IMR-90 (cell line): ENCODE measurements around the gene EXPH5. TPM values are rescaled to one million over a fixed set of nuclear protein-coding genes. Genes with fewer than 3 reads are reported as not detected.

ENCODE experiments used
- ATAC-seq: fragments of 200-7000 bp; cut with Tn5 transposase; 2 replicates; pipeline ENCODE4 v1.9.1; 2020; ENCODE audit warnings: low read depth, mild to moderate bottlenecking, moderate library complexity
- BruUV-seq: library from RNA; stranded (reverse); fragments of 400-500 nt; replicated peaks from 2 replicates; lab custom pipeline; 2021; lab: Mats Ljungman, UMichigan
- CTCF ChIA-PET: fragments of 300-600 bp; formaldehyde crosslinking; extraction: SDS; loops from one replicate; lab custom pipeline; 2021; ENCODE audit warnings: antibody characterized with exemption; lab: Yijun Ruan, JAX
- POLR2A ChIA-PET: fragments of 300-600 bp; sonication (Branson Sonifier 250); formaldehyde crosslinking; loops from one replicate; lab custom pipeline; 2022; ENCODE audit warnings: antibody characterized with exemption; ENCODE audit not compliant: unreplicated experiment; lab: Charles Lee
- DNase-seq: peaks from one replicate; pipeline ENCODE4 v3.0.0; 2013
- H2AFZ ChIP-seq: replicated peaks from 2 replicates; pipeline ENCODE3; 2013; ENCODE audit warnings: low read length, mild to moderate bottlenecking; ENCODE audit not compliant: poor library complexity
- H2AK5ac ChIP-seq: 2 replicates; pipeline ENCODE4 v1.6.1; 2013; ENCODE audit warnings: low read depth, low read length, inconsistent platforms
- H2AK9ac ChIP-seq: replicated peaks from 2 replicates; pipeline ENCODE3; 2013; ENCODE audit warnings: mild to moderate bottlenecking, low read depth, low read length, moderate library complexity; ENCODE audit not compliant: poor library complexity
- H2BK120ac ChIP-seq: 2 replicates; pipeline ENCODE4 v1.6.1; 2013; ENCODE audit warnings: low read depth, low read length, inconsistent platforms
- H2BK15ac ChIP-seq: 3 replicates; pipeline ENCODE4 v1.6.1; 2013; ENCODE audit warnings: low read depth, low read length, inconsistent platforms
- H2BK20ac ChIP-seq: 2 replicates; pipeline ENCODE4 v1.6.1; 2013; ENCODE audit warnings: low read depth, mild to moderate bottlenecking, inconsistent platforms, low read length, moderate library complexity
- H2BK5ac ChIP-seq: 2 replicates; pipeline ENCODE4 v1.6.1; 2013; ENCODE audit warnings: mild to moderate bottlenecking, low read depth, low read length, inconsistent platforms; ENCODE audit not compliant: poor library complexity, severe bottlenecking
- H3K14ac ChIP-seq: replicated peaks from 2 replicates; pipeline ENCODE4 v1.6.1; 2013; ENCODE audit warnings: low read depth, low read length, inconsistent platforms
- H3K18ac ChIP-seq: 2 replicates; pipeline ENCODE4 v1.6.1; 2013; ENCODE audit warnings: low read depth, low read length, control low read depth
- H3K23ac ChIP-seq: 2 replicates; pipeline ENCODE4 v1.6.1; 2013; ENCODE audit warnings: low read depth, low read length, inconsistent platforms
- H3K27ac ChIP-seq: 2 replicates; pipeline ENCODE4 v1.5.1; 2013; ENCODE audit warnings: mild to moderate bottlenecking, control low read depth, low read length; ENCODE audit not compliant: insufficient read depth
- H3K27me3 ChIP-seq: 2 replicates; pipeline ENCODE4 v1.6.1; 2013; ENCODE audit warnings: low read length; ENCODE audit not compliant: control insufficient read depth, insufficient read depth
- H3K36me3 ChIP-seq: 2 replicates; pipeline ENCODE4 v1.6.1; 2013; ENCODE audit warnings: low read length, mixed read lengths; ENCODE audit not compliant: control insufficient read depth, insufficient read depth
- H3K4ac ChIP-seq: 2 replicates; pipeline ENCODE4 v1.6.1; 2013; ENCODE audit warnings: low read depth, low read length, inconsistent platforms
- H3K4me1 ChIP-seq: 2 replicates; pipeline ENCODE4 v1.6.1; 2013; ENCODE audit warnings: low read length, mixed read lengths; ENCODE audit not compliant: control insufficient read depth, insufficient read depth
- H3K4me2 ChIP-seq: 2 replicates; pipeline ENCODE4 v1.6.1; 2013; ENCODE audit warnings: low read depth, mild to moderate bottlenecking, control low read depth, low read length, moderate library complexity
- H3K4me3 ChIP-seq: 2 replicates; pipeline ENCODE4 v1.5.1; 2013; ENCODE audit warnings: low read depth, mild to moderate bottlenecking, control low read depth, low read length, moderate library complexity; ENCODE audit not compliant: insufficient read depth
- H3K56ac ChIP-seq: 2 replicates; pipeline ENCODE4 v1.6.1; 2013; ENCODE audit warnings: low read length, inconsistent platforms; ENCODE audit not compliant: insufficient read depth; ENCODE audit errors: extremely low read depth
- H3K79me1 ChIP-seq, 2 experiments: 2 replicates each; pipeline ENCODE4 v1.6.1; 2013; ENCODE audit warnings: low read length in 2 of 2, inconsistent platforms in 1 of 2, low read depth in 1 of 2
- H3K9ac ChIP-seq: 2 replicates; pipeline ENCODE4 v1.6.1; 2013; ENCODE audit warnings: low read depth, low read length, control low read depth
- H3K9me1 ChIP-seq: 2 replicates; pipeline ENCODE4 v1.6.1; 2013; ENCODE audit warnings: low read length, inconsistent platforms; ENCODE audit not compliant: insufficient read depth
- H3K9me3 ChIP-seq: 2 replicates; pipeline ENCODE4 v1.6.1; 2013; ENCODE audit warnings: low read length; ENCODE audit not compliant: control insufficient read depth, insufficient read depth
- H4K20me1 ChIP-seq: 2 replicates; pipeline ENCODE4 v1.6.1; 2013; ENCODE audit warnings: low read length, inconsistent platforms; ENCODE audit not compliant: insufficient read depth
- H4K5ac ChIP-seq: 2 replicates; pipeline ENCODE4 v1.6.1; 2013; ENCODE audit warnings: mild to moderate bottlenecking, low read depth, low read length, control low read depth
- H4K8ac ChIP-seq, 2 experiments: 2 replicates each; pipeline ENCODE4 v1.6.1; 2013; ENCODE audit warnings: low read depth in 2 of 2, low read length in 2 of 2, control low read depth in 1 of 2, inconsistent platforms in 1 of 2
- H4K91ac ChIP-seq: 2 replicates; pipeline ENCODE4 v1.6.1; 2013; ENCODE audit warnings: low read depth, low read length, inconsistent platforms; ENCODE audit not compliant: insufficient read depth
- NFE2L2 ChIP-seq: fragments of 150-350 bp; IDR thresholded peaks from 2 replicates; pipeline ENCODE4 v1.6.1; 2016; ENCODE audit warnings: low read depth, mild to moderate bottlenecking, low read length
- POLR2A ChIP-seq: IDR thresholded peaks from 2 replicates; pipeline ENCODE4 v1.6.1; 2012; ENCODE audit warnings: mild to moderate bottlenecking, low read depth, low read length
- RCOR1 ChIP-seq: IDR thresholded peaks from 2 replicates; pipeline ENCODE4 v1.6.1; 2012; ENCODE audit warnings: mild to moderate bottlenecking, low read length, improper control_type of control experiment; ENCODE audit not compliant: insufficient replicate concordance
- RFX5 ChIP-seq: IDR thresholded peaks from 2 replicates; pipeline ENCODE4 v1.8.0; 2012; ENCODE audit warnings: low read depth, mild to moderate bottlenecking, low read length, moderate library complexity
- SMC3 ChIP-seq: fragments of 150-350 bp; IDR thresholded peaks from 2 replicates; pipeline ENCODE4 v1.6.1; 2016; ENCODE audit warnings: low read depth, mild to moderate bottlenecking, antibody characterized with exemption, low read length, moderate library complexity
- WGBS, 2 experiments: methylation state at CpG; one replicate each; pipeline versions ENCODE4 v1.1.5 to v1.1.7; 2013; ENCODE audit warnings: missing lambda C conversion rate in 2 of 2; ENCODE audit not compliant: insufficient read length in 1 of 2; ENCODE audit errors: extremely low coverage in 2 of 2; 5-methylcytosine and 5-hydroxymethylcytosine counted together
- dilution Hi-C: fragments of 300-500 bp; cut with HindIII; formaldehyde crosslinking; loops from one replicate; pipeline ENCODE4 v1.14.3; 2018; ENCODE audit warnings: low sequenced_read_pairs; ENCODE audit not compliant: unreplicated experiment
- in situ Hi-C: fragments of 300-500 bp; cut with MboI; formaldehyde crosslinking; loops from 3 replicates; pipeline ENCODE4 v1.14.3; 2019; ENCODE audit warnings: low sequenced_read_pairs, inconsistent platforms, mixed read lengths
- intact Hi-C: fragments of 100-400 bp; cut with micrococcal nuclease; formaldehyde crosslinking; loops from 2 replicates; pipeline ENCODE4 v1.10.0; 2022
- polyA plus RNA-seq, 3 experiments: library from polyadenylated mRNA; depleted of rRNA; stranded (reverse); fragments of >200 nt; gene quantifications; 2 replicates each; pipeline ENCODE4 v1.2.3, GENCODE V29; 2012; ENCODE audit warnings: low replicate concordance in 1 of 3
- total RNA-seq: library from RNA; depleted of rRNA; stranded (reverse); fragments of >200 nt; gene quantifications from 2 replicates; pipeline ENCODE4 v1.2.3, GENCODE V29; 2012
- TF ChIP-seq, protein P1 (sequence below): fragments of 150-350 bp; IDR thresholded peaks from 2 replicates; pipeline ENCODE4 v1.6.1; 2017; ENCODE audit warnings: mild to moderate bottlenecking, antibody characterized with exemption, low read length, low read depth
- TF ChIP-seq, protein P2 (sequence below): conservative IDR thresholded peaks from 2 replicates; pipeline ENCODE4 v1.5.1; 2012; ENCODE audit warnings: mild to moderate bottlenecking, low read depth, low read length, improper control_type of control experiment

EXPH5 gene
- total and polyA plus RNA-seq, 2 of the 4 experiments (the other 2 are of a cell fraction) = 0.05 to 0.72 TPM

DNA sequence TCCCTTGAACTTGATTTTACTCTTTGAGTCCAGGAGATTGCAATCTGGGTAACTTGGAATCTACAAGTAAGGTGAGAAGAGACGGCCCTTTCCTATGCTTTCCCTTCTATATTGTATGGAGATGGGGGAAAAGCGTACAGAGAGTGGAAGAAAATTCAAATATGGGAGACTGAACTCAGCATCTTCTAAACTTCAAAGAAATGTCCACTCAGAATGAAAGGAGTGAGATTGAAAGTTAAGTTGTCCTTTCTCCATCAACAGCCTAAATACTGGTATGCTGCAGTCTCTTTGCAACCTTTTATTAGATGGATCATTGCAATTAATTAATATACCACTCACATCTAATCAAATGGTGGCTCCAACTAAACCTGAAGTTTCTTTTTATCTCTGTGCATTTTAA, 6.4 kb upstream of the EXPH5 start:
- in situ Hi-C loops (no loop called here), dilution Hi-C loops (no loop called here), intact Hi-C loops (loop anchor here (10.0 kb wide), 1 partner anchor 1055 kb away; no protein-coding TSS in a partner anchor)
- no peak overlapping the region for H2BK120ac ChIP-seq
- H3K23ac ChIP-seq = no peak overlapping the region
- H2AFZ ChIP-seq = no peak overlapping the region
- H3K18ac ChIP-seq = no peak overlapping the region
- H4K5ac ChIP-seq = no peak overlapping the region
- no peak overlapping the region for H2AK9ac ChIP-seq
- H2BK20ac ChIP-seq = no peak overlapping the region
- CTCF ChIA-PET = no interaction called here
- H4K91ac ChIP-seq = no peak overlapping the region
- H2BK5ac ChIP-seq = no peak overlapping the region
- no peak overlapping the region for H3K4me2 ChIP-seq
- no CpG with 5 or more reads among the region's 2 CpGs for WGBS, 2 experiments
- H3K9me3 ChIP-seq = no peaks in the 10 kb centered on the region
- no peak for DNase-seq
- no peaks in the 10 kb centered on the region for H3K79me1 ChIP-seq
- H3K9ac ChIP-seq = no peak overlapping the region
- H3K27ac ChIP-seq = no peak overlapping the region
- H3K4me3 ChIP-seq = no peak overlapping the region
- H2BK15ac ChIP-seq = no peak overlapping the region
- H4K20me1 ChIP-seq = no peaks in the 10 kb centered on the region
- no peak overlapping the region for H3K56ac ChIP-seq
- H4K8ac ChIP-seq = no peak overlapping the region
- H3K4me1 ChIP-seq = peaks cover 1% of the 10 kb centered on the region; the same call in 1 of the 2 replicates
- TF ChIP-seq, protein P1, sequence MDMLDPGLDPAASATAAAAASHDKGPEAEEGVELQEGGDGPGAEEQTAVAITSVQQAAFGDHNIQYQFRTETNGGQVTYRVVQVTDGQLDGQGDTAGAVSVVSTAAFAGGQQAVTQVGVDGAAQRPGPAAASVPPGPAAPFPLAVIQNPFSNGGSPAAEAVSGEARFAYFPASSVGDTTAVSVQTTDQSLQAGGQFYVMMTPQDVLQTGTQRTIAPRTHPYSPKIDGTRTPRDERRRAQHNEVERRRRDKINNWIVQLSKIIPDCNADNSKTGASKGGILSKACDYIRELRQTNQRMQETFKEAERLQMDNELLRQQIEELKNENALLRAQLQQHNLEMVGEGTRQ = no peak
- TF ChIP-seq RCOR1 (no peak), SMC3 (no peak), NFE2L2 (no peak), POLR2A (no peak), RFX5 (no peak)
- TF ChIP-seq, protein P2, sequence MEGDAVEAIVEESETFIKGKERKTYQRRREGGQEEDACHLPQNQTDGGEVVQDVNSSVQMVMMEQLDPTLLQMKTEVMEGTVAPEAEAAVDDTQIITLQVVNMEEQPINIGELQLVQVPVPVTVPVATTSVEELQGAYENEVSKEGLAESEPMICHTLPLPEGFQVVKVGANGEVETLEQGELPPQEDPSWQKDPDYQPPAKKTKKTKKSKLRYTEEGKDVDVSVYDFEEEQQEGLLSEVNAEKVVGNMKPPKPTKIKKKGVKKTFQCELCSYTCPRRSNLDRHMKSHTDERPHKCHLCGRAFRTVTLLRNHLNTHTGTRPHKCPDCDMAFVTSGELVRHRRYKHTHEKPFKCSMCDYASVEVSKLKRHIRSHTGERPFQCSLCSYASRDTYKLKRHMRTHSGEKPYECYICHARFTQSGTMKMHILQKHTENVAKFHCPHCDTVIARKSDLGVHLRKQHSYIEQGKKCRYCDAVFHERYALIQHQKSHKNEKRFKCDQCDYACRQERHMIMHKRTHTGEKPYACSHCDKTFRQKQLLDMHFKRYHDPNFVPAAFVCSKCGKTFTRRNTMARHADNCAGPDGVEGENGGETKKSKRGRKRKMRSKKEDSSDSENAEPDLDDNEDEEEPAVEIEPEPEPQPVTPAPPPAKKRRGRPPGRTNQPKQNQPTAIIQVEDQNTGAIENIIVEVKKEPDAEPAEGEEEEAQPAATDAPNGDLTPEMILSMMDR = no peak
- no peak overlapping the region for H3K4ac ChIP-seq
- no peaks in the 10 kb centered on the region; the same call in 1 of the 2 replicates for H3K27me3 ChIP-seq
- no peak overlapping the region for H2AK5ac ChIP-seq
- no TSS peak for BruUV-seq
- POLR2A ChIA-PET = no interaction called here
- H3K9me1 ChIP-seq = no peaks in the 10 kb centered on the region
- ATAC-seq = no peak
- H3K36me3 ChIP-seq = no peaks in the 10 kb centered on the region
- no peak overlapping the region for H3K14ac ChIP-seq
